H1 (cell line): ENCODE results near the gene ADAM23. TPM values are rescaled to one million over a fixed set of nuclear protein-coding genes. Genes with fewer than 3 reads are reported as not detected.

ENCODE experiments used
- CTCF ChIA-PET: fragments of 300-600 bp; sonication (Branson Sonifier 250); formaldehyde crosslinking; loops from one replicate; lab custom pipeline; 2021; ENCODE audit not compliant: partially characterized antibody; lab: Charles Lee
- POLR2A ChIA-PET: fragments of 300-600 bp; sonication (Branson Sonifier 250); formaldehyde crosslinking; loops from one replicate; lab custom pipeline; 2021; ENCODE audit warnings: inconsistent platforms; ENCODE audit not compliant: partially characterized antibody; lab: Charles Lee
- DNase-seq, 2 experiments: peaks; one replicate each; pipeline versions ENCODE4 v3.0.0 to v3.0.0-alpha.2; 2010 to 2022; ENCODE audit warnings: low spot score in 2 of 2, low read depth in 1 of 2, mixed read lengths in 1 of 2
- FAIRE-seq: peaks from 2 replicates; lab custom pipeline; 2011; peaks lifted over from hg19 to GRCh38; lab: Jason Lieb, UNC
- H2AFZ ChIP-seq: 2 replicates; pipeline ENCODE4 v1.8.1; 2012; ENCODE audit warnings: low read length, inconsistent platforms
- H2AK5ac ChIP-seq: 2 replicates; pipeline ENCODE4 v1.6.1; 2013; ENCODE audit warnings: low read depth, low read length
- H2BK120ac ChIP-seq: replicated peaks from 2 replicates; pipeline ENCODE3; 2013; ENCODE audit warnings: low read depth, low read length, inconsistent platforms
- H2BK12ac ChIP-seq: 2 replicates; pipeline ENCODE4 v1.6.1; 2013; ENCODE audit warnings: low read depth, low read length
- H2BK15ac ChIP-seq: 2 replicates; pipeline ENCODE4 v1.6.1; 2013; ENCODE audit warnings: low read length
- H2BK20ac ChIP-seq: 2 replicates; pipeline ENCODE4 v1.6.1; 2013; ENCODE audit warnings: low read length
- H2BK5ac ChIP-seq: 2 replicates; pipeline ENCODE4 v1.6.1; 2013; ENCODE audit warnings: low read depth, low read length
- H3K14ac ChIP-seq: 2 replicates; pipeline ENCODE4 v1.6.1; 2013; ENCODE audit warnings: inconsistent platforms; ENCODE audit not compliant: insufficient read length
- H3K18ac ChIP-seq: 2 replicates; pipeline ENCODE4 v1.6.1; 2013; ENCODE audit warnings: low read length; ENCODE audit errors: extremely low read depth
- H3K23ac ChIP-seq: 2 replicates; pipeline ENCODE4 v1.6.1; 2013; ENCODE audit warnings: inconsistent platforms; ENCODE audit not compliant: insufficient read length
- H3K23me2 ChIP-seq: 2 replicates; pipeline ENCODE4 v1.6.1; 2013; ENCODE audit warnings: low read depth, low read length
- H3K27ac ChIP-seq: 2 replicates; pipeline ENCODE4 v1.6.1; 2011; ENCODE audit warnings: low read depth, low read length, inconsistent platforms
- H3K27me3 ChIP-seq, 4 experiments: replicated peaks in 1 of 4; 1 replicate in 1 of 4; 2 replicates in 3 of 4; pipeline versions ENCODE4 v1.6.1 to v1.8.1; 2011 to 2013; ENCODE audit warnings: low read length in 3 of 4, mild to moderate bottlenecking in 3 of 4, inconsistent platforms in 2 of 4, mixed read lengths in 2 of 4, moderate library complexity in 1 of 4; ENCODE audit not compliant: control insufficient read depth in 3 of 4, insufficient read depth in 3 of 4; ENCODE audit errors: extremely low read depth in 1 of 4
- H3K36me3 ChIP-seq, 4 experiments: 2 replicates each; pipeline versions ENCODE4 v1.6.1 to v1.8.1; 2011 to 2013; ENCODE audit warnings: mild to moderate bottlenecking in 4 of 4, low read length in 3 of 4, moderate library complexity in 2 of 4, control low read depth in 1 of 4, inconsistent platforms in 1 of 4; ENCODE audit not compliant: insufficient read depth in 4 of 4, control insufficient read depth in 2 of 4
- H3K4ac ChIP-seq: replicated peaks from 2 replicates; pipeline ENCODE3; 2013; ENCODE audit warnings: low read length, low read depth, mixed read lengths, inconsistent platforms; ENCODE audit not compliant: insufficient read length
- H3K4me1 ChIP-seq, 4 experiments: replicated peaks in 1 of 4; 1 replicate in 1 of 4; 2 replicates in 3 of 4; pipeline versions ENCODE4 v1.6.1 to v1.8.1; 2011 to 2013; ENCODE audit warnings: low read length in 3 of 4, inconsistent platforms in 2 of 4, mixed read lengths in 1 of 4; ENCODE audit not compliant: insufficient read depth in 4 of 4, control insufficient read depth in 3 of 4
- H3K4me2 ChIP-seq, 2 experiments: 2 replicates each; pipeline versions ENCODE4 v1.6.1 to v1.8.1; 2011 to 2013; ENCODE audit warnings: low read depth in 2 of 2, low read length in 2 of 2, control low read depth in 1 of 2, inconsistent platforms in 1 of 2, mild to moderate bottlenecking in 1 of 2; ENCODE audit not compliant: insufficient read depth in 1 of 2
- H3K4me3 ChIP-seq, 4 experiments: fragments of 200-600, 300-600 bp in 1 of 4; sonication (generic), shearing (Covaris generic), sonication (Bioruptor Twin) in 1 of 4; 2 replicates each; pipeline versions ENCODE4 v1.5.1 to v1.8.1; 2011 to 2016; ENCODE audit warnings: low read length in 4 of 4, low read depth in 3 of 4, control low read depth in 2 of 4, inconsistent platforms in 2 of 4, mild to moderate bottlenecking in 2 of 4, mixed read lengths in 1 of 4, moderate library complexity in 1 of 4; ENCODE audit not compliant: insufficient read depth in 2 of 4; ENCODE audit errors: extremely low read depth in 1 of 4
- H3K56ac ChIP-seq: replicated peaks from 2 replicates; pipeline ENCODE3; 2013; ENCODE audit warnings: low read depth, mild to moderate bottlenecking, mixed read lengths, low read length, inconsistent platforms; ENCODE audit not compliant: insufficient read length
- H3K79me1 ChIP-seq: 2 replicates; pipeline ENCODE4 v1.6.1; 2013; ENCODE audit warnings: low read depth, low read length, control low read depth
- H3K79me2 ChIP-seq, 2 experiments: 2 replicates each; pipeline versions ENCODE4 v1.6.1 to v1.8.1; 2012 to 2013; ENCODE audit warnings: low read length in 2 of 2, mild to moderate bottlenecking in 2 of 2, inconsistent platforms in 1 of 2; ENCODE audit not compliant: insufficient read depth in 2 of 2, control insufficient read depth in 1 of 2
- H3K9ac ChIP-seq, 4 experiments: replicated peaks in 1 of 4; 1 replicate in 1 of 4; 2 replicates in 3 of 4; pipeline versions ENCODE4 v1.6.1 to v1.8.1; 2011 to 2013; ENCODE audit warnings: low read depth in 3 of 4, low read length in 3 of 4, control low read depth in 2 of 4, mild to moderate bottlenecking in 2 of 4, moderate library complexity in 2 of 4, inconsistent platforms in 1 of 4; ENCODE audit errors: extremely low read depth in 1 of 4
- H3K9me3 ChIP-seq, 2 experiments: 2 replicates each; pipeline versions ENCODE4 v1.6.1 to v1.8.1; 2012 to 2013; ENCODE audit warnings: mild to moderate bottlenecking in 2 of 2, moderate library complexity in 2 of 2, control low read depth in 1 of 2, inconsistent platforms in 1 of 2, low read depth in 1 of 2, low read length in 1 of 2, mixed read lengths in 1 of 2; ENCODE audit not compliant: insufficient read depth in 2 of 2
- H4K20me1 ChIP-seq, 2 experiments: replicated peaks in 1 of 2; 2 replicates each; pipeline versions ENCODE3 to v1.8.1; 2011 to 2013; ENCODE audit warnings: inconsistent platforms in 2 of 2, low read length in 2 of 2, mild to moderate bottlenecking in 1 of 2; ENCODE audit not compliant: insufficient read depth in 2 of 2, control insufficient read depth in 1 of 2
- H4K5ac ChIP-seq: 2 replicates; pipeline ENCODE4 v1.6.1; 2013; ENCODE audit warnings: low read length, low read depth, mixed read lengths, inconsistent platforms; ENCODE audit not compliant: insufficient read length
- H4K8ac ChIP-seq: 2 replicates; pipeline ENCODE4 v1.8.0; 2013; ENCODE audit warnings: mild to moderate bottlenecking, moderate library complexity, low read length, inconsistent platforms; ENCODE audit not compliant: insufficient read depth; ENCODE audit errors: extremely low read depth
- H4K91ac ChIP-seq: replicated peaks from 2 replicates; pipeline ENCODE3; 2013; ENCODE audit warnings: low read length, mixed read lengths, inconsistent platforms; ENCODE audit not compliant: insufficient read length
- KDM1A ChIP-seq: fragments of 200-600, 300-600 bp; sonication (generic); IDR thresholded peaks from 2 replicates; pipeline ENCODE4 v1.7.1; 2016; ENCODE audit warnings: mild to moderate bottlenecking, low read length, borderline replicate concordance
- WGBS, 2 experiments: shearing (Covaris generic) in 1 of 2; methylation state at CpG; one replicate each; pipeline versions ENCODE4 v1.1.6 to v1.1.7; 2013 to 2015; ENCODE audit warnings: low lambda C conversion rate in 2 of 2, mixed read lengths in 2 of 2, inconsistent platforms in 1 of 2, low coverage in 1 of 2, missing lambda C conversion rate in 1 of 2; ENCODE audit not compliant: insufficient replicate concordance in 2 of 2, insufficient coverage in 1 of 2, insufficient read length in 1 of 2; ENCODE audit errors: extremely low coverage in 1 of 2, missing lambda C conversion rate in 1 of 2; 5-methylcytosine and 5-hydroxymethylcytosine counted together
- polyA plus RNA-seq, 7 experiments: library from polyadenylated mRNA; depleted of rRNA in 3 of 7; stranded (reverse) in 5 of 7; unstranded in 2 of 7; fragments of >200 nt in 5 of 7; fragments of 200-250 nt in 2 of 7; gene quantifications; 1 replicate in 5 of 7; 2 replicates in 1 of 7; 4 replicates in 1 of 7; pipeline versions ENCODE4 v1.2.1 to v1.2.3, GENCODE V29; 2011 to 2013; ENCODE audit warnings: missing spikeins in 2 of 7, mixed read lengths in 2 of 7
- total RNA-seq: library from RNA; stranded (reverse); fragmentation: NEBNext Ultra II Directional; extraction: Animal tissue kit (Norgen Biotek cat#: 25700); gene quantifications from 2 replicates; pipeline ENCODE4 v1.2.1, GENCODE V29; 2021

The ADAM23 gene
- total and polyA plus RNA-seq, 2 of the 8 experiments (the other 6 are each of a cell fraction or from before 2014, with no cell fraction given), result 9.9 to 20.8 TPM

- H3K23ac ChIP-seq, result no peak overlapping the region
- H3K56ac ChIP-seq, result no peak overlapping the region
- no peak overlapping the region for H4K8ac ChIP-seq
- peaks cover 0 to 2% of the 10 kb centered on the region in 2 experiments; a peak in 2 of 4 replicates for H3K9me3 ChIP-seq
- no peaks in the 10 kb centered on the region for H3K4me1 ChIP-seq
- FAIRE-seq (no peak), DNase-seq (no peak)
- POLR2A ChIA-PET, result no interaction called here
- no peak overlapping the region for H2BK12ac ChIP-seq
- H3K14ac ChIP-seq, result no peak overlapping the region
- no peak overlapping the region for H2BK120ac ChIP-seq
- no peaks in the 10 kb centered on the region for H3K23me2 ChIP-seq
- H2AK5ac ChIP-seq, result no peak overlapping the region
- no peak overlapping the region for H3K4me2 ChIP-seq
- no peaks in the 10 kb centered on the region for H3K27me3 ChIP-seq
- CTCF ChIA-PET, result interaction anchor here (1.0 kb wide), 1 partner anchor 29 kb away, joined by 4 read pairs; no protein-coding TSS in a partner anchor
- H2BK15ac ChIP-seq, result no peak overlapping the region
- H2BK20ac ChIP-seq, result no peak overlapping the region
- WGBS, 2 experiments, result 91% methylated on average over 1 of the region's 1 CpG; no CpG with 5 or more reads in 1 of the 2 experiments
- H3K27ac ChIP-seq, result no peak overlapping the region
- H2BK5ac ChIP-seq, result no peak overlapping the region
- no peak overlapping the region for H3K9ac ChIP-seq
- H3K79me2 ChIP-seq, result no peaks in the 10 kb centered on the region
- no peak overlapping the region for H3K4me3 ChIP-seq
- H3K18ac ChIP-seq, result no peak overlapping the region
- H4K20me1 ChIP-seq, result no peaks in the 10 kb centered on the region
- H3K79me1 ChIP-seq, result no peaks in the 10 kb centered on the region; the same call in 1 of the 2 replicates
- no peak overlapping the region for H4K91ac ChIP-seq
- TF ChIP-seq KDM1A, result no peak
- H3K36me3 ChIP-seq, result peaks cover 0 to 4% (median 0%) of the 10 kb centered on the region in 4 experiments; a peak in 1 of 8 replicates
- H4K5ac ChIP-seq, result no peak overlapping the region
- H2AFZ ChIP-seq, result no peak overlapping the region
- H3K4ac ChIP-seq, result no peak overlapping the region
These were observed 30.8 kb downstream of the ADAM23 start for GRCh38 chr2:206474099-206474498.
